ENCODE results near the gene ADAMTS9.

Gene ADAMTS9

DNA sequence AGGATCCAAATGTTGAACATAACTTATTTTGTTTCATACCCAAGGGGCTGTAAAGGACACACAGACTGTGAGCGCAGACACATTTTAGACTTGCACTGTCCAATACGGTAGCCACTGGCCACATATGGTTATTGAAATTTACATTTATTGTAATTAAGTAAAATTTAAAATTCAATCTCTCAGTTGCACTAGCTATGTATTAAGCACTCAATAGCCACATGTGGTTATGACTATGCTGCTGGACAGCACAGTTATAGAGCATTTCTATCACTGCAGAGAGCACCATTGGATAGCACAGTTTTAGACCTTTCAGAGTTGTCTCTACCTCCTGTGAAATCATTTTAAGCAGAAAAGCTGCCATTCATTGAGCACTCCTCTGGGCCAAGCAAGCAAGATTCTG is 204.3 kb downstream of the ADAMTS9 start:
- no peak for DNase-seq

DNA sequence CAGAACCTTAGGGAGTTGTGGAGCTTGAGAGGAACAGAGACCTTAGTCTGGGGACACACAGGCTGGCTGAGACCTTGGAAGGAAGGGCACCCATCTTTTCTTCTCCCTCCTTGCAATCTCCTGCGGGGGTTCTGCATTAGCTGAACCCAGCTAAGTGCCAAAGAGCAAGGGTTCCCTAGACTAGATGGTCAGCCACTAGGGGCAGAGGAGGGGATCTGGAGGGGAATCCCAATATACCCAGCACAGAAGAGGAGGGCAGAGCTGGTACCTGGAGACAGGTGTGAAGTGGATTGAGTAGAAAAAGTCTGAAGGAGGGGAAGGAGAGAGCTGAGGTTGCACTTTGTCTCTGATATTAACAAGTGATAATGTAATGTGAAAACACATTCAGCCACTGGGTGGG is 212.8 kb downstream of the ADAMTS9 start:
- no peak for DNase-seq

DNA sequence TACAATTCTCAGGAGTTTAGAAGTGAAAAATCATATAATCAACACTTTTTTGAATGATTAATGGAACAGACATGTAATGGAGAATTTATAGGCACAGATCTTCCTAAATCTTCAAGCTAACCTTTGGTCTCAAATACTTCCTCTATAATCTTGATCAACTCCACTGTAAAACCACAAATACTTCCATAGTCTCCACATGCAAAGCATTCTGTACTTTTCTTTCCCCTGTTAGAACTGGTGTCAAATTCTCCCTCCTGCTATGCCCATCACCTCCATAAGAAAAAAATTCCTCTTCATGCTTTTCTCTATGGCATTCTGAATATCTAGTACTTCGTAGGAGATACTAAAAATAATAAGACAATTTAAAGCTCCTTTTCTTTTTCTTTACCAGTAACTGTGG is 214.3 kb downstream of the ADAMTS9 start:
- no peak for DNase-seq

DNA sequence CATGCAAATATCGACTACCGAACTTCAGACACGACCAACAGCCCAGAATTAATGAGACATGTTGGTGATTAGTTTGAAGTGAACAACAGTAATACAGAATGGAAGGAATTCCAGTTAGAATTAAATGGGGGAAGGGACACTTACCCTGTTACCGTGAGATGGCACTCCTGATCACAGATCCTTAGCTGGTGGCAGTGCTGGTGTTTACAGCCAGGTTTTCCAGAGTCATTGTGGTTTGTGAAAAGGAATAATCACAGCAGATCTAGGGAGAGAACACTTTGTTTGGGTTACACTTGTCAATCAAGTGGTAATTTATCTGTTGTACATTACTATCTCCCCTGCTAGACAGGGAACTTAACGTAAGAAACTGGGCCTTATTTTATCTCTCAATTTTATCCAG is 217.4 kb downstream of the ADAMTS9 start:
- no peak for DNase-seq

DNA sequence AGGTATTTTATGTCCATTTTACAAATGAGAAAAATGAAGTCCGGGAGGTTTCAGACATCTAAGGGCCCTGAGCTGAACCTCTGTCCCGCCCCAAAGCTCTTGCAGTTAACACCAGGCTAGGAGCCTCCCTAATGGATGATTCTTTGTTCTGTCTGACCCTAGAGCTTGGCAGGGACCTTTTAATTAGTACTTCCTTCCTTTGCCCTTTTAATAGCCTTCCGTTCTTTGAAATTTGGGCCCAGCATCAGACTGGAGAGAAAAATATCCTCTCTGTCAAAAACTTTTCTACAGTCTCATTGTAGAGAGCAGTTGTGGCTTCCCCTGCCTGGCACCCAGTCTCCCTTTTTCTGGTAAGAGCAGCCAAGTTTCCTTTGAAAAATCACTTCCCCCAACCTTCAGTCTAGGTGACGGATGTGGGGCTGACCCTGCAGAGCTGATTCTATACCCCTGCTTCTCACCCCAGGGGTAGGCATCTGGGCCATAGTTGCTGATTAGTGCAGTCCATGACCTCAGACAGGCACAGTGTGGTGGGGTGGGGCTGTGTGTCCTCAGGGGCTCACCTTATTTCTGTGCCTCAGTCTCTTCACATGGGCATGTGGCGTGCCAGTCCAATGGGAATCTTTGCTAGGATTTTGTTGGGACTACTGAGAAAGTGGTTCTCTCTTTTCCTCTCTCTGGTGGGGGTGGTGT is 220.4 kb downstream of the ADAMTS9 start:
- no peak for DNase-seq
